HL-60/S4 treated with retinoic acid at 250 ng/mL for 4 days and 3 days (cell line): ENCODE data around the gene SMAD3.
"Not testable (repeated sequence)": the region's sequence is repeated elsewhere in the genome, so short reads cannot be mapped to it uniquely, and the experiment has no call there.

Experiments
- in situ Hi-C: fragments of 300-500 bp; cut with MboI; formaldehyde crosslinking; loops from 2 replicates; pipeline ENCODE4 v1.7.0; 2022; ENCODE audit warnings: low sequenced_read_pairs

The SMAD3 gene

DNA sequence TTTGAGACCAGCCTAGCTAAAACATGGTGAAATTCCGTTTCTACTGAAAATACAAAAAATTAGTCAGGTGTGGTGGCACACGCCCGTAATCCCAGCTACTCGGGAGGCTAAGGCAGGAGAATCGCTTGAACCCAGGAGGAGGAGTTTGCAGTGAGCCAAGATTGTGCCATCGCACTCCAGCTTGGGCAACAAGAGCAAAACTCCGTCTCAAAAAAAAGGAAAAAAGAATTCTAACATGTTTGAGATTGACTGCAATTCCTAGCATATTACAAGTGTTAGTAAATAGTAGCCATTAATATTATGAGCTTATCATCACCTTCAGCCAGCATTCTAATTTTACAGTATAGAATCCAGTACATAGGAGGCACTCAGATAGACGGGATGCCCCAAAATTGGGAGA is 57.9 kb downstream of the SMAD3 start:
- in situ Hi-C loops: not testable (repeated sequence)

DNA sequence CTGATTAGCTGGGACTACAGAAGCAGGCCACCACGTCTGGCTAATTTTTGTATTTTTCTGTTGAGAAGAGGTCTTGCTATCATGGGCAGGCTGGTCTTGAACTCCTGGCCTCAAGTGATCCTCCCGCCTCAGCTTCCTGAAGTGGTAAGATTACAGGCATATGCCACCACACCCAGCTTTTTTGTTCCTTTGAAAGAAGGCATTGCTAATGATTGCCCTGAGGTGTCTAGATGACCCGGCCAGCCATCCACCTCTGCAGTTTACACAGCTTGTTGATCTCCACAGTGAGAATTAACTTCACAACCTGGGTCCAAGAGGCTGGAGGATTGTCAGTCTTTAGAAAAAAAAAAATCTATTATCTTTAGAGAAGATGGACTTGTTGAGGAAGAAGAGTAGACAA is 58.7 kb downstream of the SMAD3 start:
- in situ Hi-C loops: no loop called here

DNA sequence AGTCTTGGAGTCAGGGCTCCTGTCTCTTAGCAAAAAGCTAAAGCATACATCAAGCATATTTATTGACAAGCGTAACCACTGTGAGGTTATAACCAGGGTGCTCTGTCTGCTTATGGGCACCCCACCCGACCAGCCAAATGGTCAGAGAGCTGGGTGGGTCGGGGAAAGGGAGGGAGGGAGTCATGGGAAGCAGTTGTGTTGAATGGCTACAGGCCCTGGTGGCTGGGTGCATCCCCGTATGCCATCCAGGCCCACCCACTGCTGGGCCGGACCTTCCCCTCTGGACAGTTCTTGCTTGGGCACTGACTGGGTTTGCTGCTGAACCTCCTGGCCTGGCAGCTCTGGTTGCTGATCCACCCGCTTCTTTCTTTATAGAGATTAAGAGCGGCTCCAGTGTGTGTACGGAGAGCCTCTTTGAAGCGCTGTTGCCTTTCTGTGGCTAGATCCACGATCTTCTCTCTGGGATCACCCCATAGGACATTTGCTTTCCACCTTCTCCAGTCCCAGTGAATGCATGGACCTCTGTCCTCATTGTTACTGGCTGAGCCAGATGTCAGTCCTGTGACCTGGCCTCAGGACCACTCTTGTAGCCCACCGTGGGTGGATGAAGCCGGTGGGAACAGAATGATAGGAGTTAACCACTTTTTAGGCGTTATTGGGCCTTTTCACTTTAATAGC is 59.6 kb downstream of the SMAD3 start:
- in situ Hi-C loops: no loop called here

DNA sequence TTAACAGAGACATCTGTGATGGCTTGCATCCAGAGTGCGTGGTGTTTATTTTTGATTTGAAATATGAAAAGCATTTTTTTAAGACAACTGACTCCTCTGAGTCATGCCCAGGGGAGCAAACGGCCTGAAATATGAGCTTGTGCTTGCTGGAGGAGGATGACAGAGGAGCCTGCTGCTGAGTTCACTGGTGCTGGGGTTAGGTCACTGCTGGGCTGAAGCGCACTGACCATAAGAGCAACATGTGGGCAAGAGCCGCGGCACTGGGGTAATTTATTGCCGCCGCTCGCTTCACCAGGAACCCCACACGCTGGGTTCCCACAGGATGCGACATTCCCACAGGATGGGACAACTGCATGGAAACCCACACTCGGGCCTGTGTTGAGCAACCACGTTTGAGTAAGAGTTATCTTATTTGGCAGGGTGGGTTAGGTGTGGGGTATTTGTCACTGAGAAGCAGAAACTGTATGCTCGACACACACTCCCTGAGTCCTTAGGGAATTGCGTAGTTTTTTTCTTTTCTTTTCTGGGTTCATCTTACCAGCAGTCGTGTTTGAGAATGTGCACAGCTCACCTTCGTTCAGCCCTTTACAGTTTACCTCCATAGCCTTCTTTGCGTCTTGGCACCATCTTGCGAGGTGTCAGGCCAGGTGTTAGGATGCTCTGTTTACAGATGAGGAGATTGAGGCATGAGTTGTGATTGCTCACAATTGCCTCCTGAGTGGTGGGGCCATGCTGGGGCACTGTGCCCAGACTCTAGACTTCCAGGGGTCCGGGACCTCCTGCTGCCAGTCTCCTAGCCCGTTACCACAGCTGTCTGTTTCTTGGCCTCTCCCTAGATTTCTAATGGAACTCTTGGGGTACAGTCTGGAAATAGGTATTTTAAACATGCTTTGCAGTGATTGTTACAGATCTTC is 60.4 kb downstream of the SMAD3 start:
- in situ Hi-C loops: no loop called here

DNA sequence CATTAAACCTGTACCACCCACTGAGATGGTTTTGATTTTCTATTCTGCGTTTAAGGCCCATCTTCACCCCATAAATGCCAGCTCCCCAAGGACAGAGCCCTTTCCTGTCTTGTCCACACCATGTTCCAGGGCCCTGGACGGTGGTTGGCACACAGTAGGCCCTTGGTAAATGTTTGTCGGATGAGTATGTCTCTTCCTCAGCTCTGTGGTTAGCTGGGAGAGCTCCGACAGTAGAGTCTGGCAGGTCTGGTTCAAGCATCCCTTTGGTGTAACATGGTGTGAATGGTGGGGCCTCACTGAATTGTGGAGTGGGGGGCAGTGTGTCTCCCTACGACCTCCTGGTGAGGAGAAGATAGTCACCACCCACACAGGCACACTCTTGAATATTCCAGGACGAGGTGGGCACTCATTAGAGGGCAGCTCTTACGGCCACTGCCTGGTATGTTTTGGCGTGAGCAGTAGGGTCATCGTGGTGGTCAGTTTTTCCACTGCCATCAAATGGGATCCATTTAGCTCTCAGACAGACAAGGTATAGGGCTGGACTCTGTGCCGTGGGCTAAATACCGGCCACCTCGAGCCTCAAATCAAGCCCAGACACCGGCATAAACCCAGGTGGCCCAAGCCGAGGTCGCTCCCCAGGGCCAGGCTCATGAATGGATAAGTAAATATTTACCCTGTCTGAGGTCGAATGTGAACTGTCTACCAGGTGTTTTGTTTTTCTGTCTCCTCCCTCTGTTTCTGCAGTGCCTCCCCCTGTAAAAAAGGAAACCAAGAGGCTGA is 61.3 kb downstream of the SMAD3 start:
- in situ Hi-C loops: no loop called here

DNA sequence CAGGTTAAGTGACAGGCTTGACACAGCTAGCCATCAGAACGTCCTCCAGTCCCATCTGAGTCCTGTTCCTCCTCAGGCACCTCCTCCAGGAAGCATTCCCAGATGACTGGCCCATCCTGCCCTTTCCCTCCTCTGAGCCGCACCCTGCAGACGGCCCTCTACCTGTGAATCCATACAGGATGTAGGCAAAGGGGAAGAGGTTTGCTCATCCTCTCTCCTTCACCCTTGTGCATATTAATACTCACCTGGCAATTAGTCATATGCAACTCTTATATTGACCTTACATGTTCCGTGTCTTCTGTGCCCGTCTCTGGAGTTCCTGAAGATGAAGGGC is 61.9 kb downstream of the SMAD3 start:
- in situ Hi-C loops: no loop called here

DNA sequence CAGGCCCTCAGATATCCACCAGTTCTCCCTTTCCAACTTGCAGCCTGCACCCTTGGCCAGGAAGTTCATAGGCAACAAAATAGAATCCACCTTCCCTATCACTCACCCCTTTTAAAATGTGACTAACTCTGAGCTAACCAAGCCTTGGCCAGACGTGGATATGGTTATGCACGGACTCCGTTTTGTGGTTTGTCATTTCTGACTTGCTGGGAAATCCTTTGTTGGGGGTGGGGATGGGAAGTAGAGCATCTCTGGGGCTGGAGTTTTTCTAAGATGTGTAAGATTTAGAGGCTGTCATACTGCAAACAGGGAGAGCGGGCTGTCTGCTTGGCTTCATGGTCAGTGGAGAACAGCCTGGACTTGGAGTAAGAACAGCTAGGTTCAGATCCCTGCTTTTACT is 62.6 kb downstream of the SMAD3 start:
- in situ Hi-C loops: no loop called here

DNA sequence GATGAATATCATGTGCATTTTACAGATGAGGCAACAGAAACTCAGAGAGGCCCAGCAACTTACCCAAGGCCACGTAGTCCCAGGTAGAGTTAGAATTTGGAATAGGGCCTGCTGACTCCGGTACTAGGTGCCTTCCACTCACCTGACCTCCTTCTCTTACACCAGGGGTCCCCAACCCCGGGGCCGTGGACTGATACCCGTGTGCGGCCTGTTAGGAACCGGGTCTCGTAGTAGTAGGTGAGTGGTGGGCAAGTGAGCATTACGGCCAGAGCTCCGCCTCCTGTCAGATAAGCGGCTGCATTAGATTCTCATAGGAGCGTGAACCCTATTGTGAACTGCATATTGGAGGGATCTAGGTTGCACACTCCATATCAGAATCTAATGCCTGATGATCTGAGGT is 64.8 kb downstream of the SMAD3 start:
- in situ Hi-C loops: no loop called here

DNA sequence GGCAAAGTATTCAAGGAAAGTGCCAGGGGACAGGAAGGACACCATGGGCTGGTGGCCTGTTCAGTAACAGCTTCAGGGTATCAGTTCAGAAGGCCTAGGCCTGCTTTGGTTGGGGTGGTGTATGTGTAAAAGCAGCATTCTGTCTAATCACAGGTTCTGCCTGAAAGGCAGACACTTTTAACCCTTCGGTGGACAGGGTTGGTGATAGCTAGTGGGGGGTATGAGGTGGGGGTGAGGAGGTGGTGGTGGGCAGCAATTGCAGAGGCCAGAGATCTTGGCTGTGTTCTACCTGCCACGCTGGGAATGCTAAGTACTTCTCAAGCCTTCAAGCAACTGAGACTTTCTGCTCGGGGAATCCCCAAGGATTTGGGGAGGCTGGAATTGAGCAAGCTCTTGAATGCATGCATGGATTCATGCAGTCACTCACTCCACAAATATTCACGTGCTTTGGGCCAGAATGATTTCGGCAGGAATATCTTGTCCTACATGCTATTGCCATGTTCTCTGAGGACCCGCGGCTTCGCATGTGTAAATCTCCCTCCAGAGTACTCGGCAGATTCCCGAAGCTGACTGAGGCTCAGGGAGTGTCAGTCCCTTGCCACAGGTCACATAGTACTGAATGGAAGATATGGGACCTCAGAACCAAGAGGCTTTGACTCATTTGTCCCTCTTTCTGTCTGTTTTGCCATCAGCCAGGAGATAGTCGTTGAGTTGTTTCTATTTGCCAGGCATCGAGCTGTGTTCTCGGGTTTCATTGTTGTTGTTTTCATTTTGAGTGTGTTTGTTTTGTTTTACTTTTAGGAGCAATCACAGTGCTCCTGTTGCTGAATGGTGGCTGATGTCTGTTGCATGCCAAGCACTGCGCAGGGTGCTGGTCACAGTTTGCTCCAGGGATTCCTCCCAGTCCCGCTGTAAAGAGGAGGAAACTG is 65.5 kb downstream of the SMAD3 start:
- in situ Hi-C loops: no loop called here

DNA sequence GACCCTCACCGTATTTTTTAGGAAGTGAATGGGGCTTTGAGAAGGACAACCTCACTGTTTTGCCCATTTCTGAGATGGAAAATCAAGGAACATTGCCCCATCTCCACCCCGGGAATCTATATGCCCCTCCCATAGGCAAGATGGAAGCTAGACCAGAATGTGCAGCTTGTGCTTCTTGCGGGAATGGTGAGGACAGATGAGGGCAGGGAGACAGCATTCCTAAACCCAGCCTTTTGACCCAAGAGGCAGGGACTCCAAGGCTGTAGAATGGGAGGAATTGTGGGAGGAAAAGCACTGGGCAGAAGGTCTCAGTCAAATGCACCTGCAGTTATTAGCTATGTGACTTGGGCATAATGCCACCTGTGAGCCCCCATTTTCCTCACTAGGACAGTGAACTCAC is 66.9 kb downstream of the SMAD3 start:
- in situ Hi-C loops: no loop called here

DNA sequence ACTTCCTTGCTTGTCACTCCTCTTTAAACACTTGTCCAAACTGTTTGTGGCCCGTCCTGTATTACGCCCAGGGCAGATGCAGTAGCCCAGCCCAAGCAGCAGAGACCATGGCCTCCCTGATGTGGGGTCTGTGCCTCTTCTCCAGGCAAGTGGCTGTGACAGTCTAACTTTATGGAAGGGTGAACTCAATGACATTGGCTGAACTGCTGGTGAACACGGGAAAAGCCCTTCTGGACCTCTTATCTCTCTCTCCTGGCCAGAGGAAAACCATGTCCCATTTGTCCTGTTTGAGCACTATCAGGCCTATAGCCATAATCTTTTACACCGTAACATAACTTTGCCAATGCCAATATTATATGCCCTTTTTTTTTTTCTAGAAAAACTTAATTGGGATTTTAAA is 67.6 kb downstream of the SMAD3 start:
- in situ Hi-C loops: no loop called here

DNA sequence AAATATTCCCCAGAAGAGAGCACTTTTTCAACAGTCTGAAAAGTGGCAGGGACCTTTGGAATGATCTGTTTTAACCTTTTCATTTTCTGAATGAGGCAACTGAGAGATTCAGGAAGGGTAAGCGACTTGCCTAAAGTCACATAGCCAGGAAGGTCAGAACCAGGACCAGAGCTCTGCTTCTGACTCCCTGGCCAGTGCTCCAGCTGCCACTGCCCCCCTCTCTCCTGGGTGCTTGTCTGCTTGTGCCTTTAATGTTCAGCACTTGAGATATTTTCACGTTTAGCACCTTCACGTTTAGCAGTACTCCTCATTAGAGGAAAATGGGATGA is 68.3 kb downstream of the SMAD3 start:
- in situ Hi-C loops: no loop called here

DNA sequence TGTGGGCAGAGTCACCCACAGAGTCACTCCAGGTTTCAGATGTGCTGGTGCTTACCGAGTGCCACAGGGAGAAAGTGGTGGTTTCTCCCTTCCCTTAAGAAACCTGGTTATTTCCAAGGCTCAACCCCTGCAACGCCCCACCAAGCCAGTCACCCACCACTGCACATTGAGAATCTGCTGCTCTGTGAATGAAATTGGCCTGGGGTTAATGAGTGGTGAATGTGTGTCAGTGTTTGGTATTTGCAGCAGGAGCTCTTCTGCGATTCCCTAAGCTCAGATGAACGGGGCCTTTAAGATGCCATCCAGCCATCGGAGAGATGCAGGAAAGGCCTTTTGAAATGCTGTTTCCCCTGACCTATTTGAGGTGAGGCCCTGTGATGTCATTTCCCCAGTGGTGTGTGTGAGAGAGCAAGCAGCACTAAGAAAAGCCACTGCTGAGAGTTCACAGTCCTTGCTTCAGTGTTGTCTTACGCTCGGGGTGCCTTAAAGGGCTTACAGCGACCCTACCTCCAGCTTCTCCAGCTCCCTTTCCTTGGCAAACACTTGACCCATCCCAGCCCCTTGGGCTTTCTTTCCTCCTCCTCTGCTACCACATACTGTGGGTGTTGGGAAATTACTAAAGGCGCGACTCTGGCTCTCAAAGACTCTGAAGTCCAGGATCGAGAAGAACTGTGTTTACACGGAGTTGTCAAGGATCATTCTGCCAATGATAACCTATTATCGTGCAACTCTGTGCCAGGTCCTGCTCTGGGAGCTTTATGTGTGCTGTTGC is 68.9 kb downstream of the SMAD3 start:
- in situ Hi-C loops: no loop called here

DNA sequence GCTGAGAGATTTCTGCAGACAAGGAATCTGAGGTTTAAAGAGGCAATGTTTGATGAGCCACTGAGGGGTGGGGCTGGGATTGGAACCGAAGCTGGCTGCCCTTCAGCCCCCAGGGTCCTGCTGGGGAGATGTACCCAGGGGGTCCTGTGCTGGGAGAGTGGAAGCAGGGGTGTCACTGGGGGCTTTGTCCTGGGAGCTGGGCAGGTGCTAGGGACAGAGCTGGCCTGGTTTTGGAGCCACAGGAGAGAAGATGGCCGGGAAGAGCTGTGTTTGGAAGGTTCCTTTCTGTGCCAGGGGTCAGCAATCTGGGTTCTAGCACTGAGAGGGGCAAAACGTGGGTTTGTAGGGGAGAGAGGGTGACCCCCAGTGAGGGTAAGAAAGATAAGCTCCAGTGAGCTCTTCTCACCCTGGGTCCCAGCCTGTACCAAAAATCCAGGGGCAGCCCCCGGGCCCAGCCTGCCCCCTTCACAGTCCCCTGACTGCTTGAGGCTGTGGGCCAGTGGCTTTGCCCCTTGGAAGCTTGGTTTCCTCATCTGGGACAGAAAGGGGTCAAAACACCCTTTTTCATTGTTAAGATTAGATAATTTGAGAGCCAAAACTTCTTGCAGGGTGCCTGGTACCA is 69.6 kb downstream of the SMAD3 start:
- in situ Hi-C loops: no loop called here

DNA sequence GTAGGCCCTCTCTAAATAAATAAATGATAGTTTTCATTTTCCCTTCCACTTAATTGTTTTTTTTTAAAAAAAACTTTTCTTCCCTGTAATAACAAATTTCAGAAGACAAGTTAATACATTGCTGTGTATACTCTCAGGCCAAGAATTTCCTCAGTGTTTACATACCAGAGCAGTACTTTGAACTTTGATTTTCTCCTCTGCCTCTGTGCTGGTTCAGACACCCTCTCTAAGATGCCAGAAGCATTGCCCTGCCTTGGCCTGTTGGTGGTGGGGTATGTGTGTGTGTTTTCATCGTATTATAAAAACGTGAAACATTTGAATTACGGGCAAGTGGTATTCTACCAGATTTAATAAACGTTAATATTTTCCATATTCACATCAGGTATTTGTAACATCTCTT is 70.1 kb downstream of the SMAD3 start:
- in situ Hi-C loops: no loop called here

DNA sequence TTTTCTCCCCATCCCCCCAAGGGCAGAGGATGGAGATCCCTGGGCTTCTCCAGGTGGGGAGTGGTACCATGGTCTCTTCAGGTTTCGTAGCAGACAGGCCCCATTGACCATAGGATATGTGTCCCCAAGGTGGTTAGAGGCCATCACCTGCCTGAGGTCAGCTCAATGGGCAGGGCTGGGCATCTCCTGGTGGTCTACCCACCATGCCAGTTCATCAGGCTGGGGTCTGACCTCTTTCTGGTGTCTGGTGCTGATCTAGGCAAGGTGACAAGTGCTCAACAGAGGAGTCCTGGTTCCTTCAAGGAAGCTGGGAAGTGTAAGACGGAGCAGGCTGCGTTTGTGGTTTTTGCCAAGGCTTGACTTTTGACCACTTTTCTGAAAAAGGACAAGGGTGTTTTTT is 71.4 kb downstream of the SMAD3 start:
- in situ Hi-C loops: no loop called here

DNA sequence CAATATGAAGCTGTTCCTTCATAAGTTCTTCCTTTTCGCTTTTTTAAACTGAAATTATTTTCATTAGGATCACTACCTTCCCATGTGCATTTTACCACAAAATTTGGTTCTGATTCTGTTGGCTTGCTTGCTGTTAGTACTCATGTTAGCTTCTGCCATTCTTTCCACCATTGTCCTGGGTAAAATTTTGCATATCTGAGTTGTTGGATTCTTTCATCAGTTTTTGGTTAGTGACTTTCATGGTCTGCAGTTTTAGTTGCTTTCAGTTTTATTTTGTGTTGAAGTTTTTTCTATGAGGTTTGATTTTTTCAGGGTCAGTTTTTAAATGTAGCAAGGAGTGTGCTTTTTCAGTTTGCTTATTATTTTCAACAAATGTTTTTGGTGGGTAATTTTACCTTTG is 71.9 kb downstream of the SMAD3 start:
- in situ Hi-C loops: no loop called here

DNA sequence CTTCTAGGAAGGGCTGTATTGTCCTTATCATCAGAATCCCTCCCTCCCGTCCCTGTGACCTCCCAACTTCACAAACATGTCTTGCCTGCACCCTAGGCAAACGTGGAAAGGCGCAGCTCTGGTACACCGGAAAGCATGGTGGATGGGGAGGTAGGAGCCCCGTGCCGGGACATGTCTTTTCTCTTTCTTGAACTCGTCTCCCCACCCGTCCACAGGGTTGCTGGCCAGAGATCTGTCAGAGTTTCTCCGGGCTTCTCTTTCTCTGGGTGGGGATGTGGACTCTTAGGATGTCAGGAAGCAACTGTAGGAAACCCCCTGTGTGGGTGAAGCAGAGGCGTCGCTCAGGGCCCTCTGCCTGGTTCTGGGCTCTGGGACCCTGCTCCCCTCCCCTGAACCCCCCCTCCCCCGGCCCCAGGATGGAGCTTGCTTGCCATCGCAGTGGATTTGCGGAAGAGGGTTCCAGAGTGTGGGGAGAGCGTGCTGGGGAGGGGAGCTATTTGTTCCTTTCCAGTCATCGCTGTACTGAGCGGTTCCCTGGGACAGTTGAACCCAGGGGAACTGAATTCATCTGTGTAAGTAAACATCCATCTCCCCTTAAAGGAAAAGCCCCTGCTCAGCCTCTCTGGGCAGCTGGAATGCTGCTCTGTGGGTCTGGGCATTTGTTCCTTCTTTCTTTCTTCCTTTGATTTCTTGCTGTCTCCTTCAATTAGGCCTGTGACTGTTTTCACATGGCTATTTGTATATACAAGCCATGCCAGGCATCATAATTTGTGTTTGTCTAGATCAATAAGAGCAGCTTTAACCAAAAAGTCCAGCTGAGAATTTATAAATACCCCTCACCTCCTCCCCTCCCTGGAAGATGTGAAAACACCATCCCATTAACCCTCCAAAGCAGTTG is 72.8 kb downstream of the SMAD3 start:
- in situ Hi-C loops: no loop called here
